ENCODE data around the gene OR12D3. TPM values are rescaled to one million over a fixed set of nuclear protein-coding genes. Genes with fewer than 3 reads are reported as not detected.
"Not testable (repeated sequence)": the region's sequence is repeated elsewhere in the genome, so short reads cannot be mapped to it uniquely, and the experiment has no call there.

OR12D3 gene
- total RNA-seq, 2 experiments from 2014 or later, result not detected

- Mint-ChIP-seq H3K27me3 (peaks cover 20% of the 10 kb centered on the region), H3K9me3 (peaks cover 13% of the 10 kb centered on the region)
- H3K27ac Mint-ChIP-seq; POLR2A ChIA-PET; CTCF ChIA-PET; H3K36me3 Mint-ChIP-seq; intact Hi-C loops (cut with micrococcal nuclease); H3K4me1 Mint-ChIP-seq (ENCODE audit: low read depth); H3K4me3 Mint-ChIP-seq; DNase-seq: not testable (repeated sequence)
Observed at GRCh38 chr6:29349348-29349747, 25.7 kb downstream of the OR12D3 start.

GRCh38 chr6:29345380-29345779, 29.7 kb downstream of the OR12D3 start:
- no peak overlapping the region for H3K4me3 Mint-ChIP-seq
- H3K36me3 Mint-ChIP-seq, result no peaks in the 10 kb centered on the region
- ChIA-PET POLR2A (no interaction called here), CTCF (no interaction called here)
- intact Hi-C loops (cut with micrococcal nuclease), result no loop called here
- peaks cover 11% of the 10 kb centered on the region for H3K27me3 Mint-ChIP-seq
- H3K27ac Mint-ChIP-seq, result no peak overlapping the region
- no peak for DNase-seq
- H3K4me1 Mint-ChIP-seq (ENCODE audit: low read depth), result no peaks in the 10 kb centered on the region
- no peaks in the 10 kb centered on the region for H3K9me3 Mint-ChIP-seq

GRCh38 chr6:29336269-29336668, 38.8 kb downstream of the OR12D3 start:
- no peak for DNase-seq
- intact Hi-C loops (cut with micrococcal nuclease), result no loop called here
- Mint-ChIP-seq H3K27me3 (peaks cover 38% of the 10 kb centered on the region), H3K9me3 (peaks cover 4% of the 10 kb centered on the region), H3K4me3 (no peak overlapping the region), H3K36me3 (no peaks in the 10 kb centered on the region), H3K27ac (no peak overlapping the region), H3K4me1 (ENCODE audit: low read depth) (no peaks in the 10 kb centered on the region)
- POLR2A ChIA-PET, result no interaction called here
- CTCF ChIA-PET, result no interaction called here

GRCh38 chr6:29332676-29333075, 42.4 kb downstream of the OR12D3 start:
- POLR2A ChIA-PET, result no interaction called here
- peaks cover 4% of the 10 kb centered on the region for H3K9me3 Mint-ChIP-seq
- no peaks in the 10 kb centered on the region for H3K4me1 Mint-ChIP-seq (ENCODE audit: low read depth)
- DNase-seq, result no peak
- H3K36me3 Mint-ChIP-seq, result no peaks in the 10 kb centered on the region
- peaks cover 41% of the 10 kb centered on the region for H3K27me3 Mint-ChIP-seq
- intact Hi-C loops (cut with micrococcal nuclease), result no loop called here
- H3K27ac Mint-ChIP-seq, result no peak overlapping the region
- no peak overlapping the region for H3K4me3 Mint-ChIP-seq
- CTCF ChIA-PET, result no interaction called here

GRCh38 chr6:29325777-29326176, 49.3 kb downstream of the OR12D3 start:
- Mint-ChIP-seq H3K36me3 (no peaks in the 10 kb centered on the region), H3K4me3 (no peak overlapping the region), H3K27me3 (peaks cover 35% of the 10 kb centered on the region), H3K4me1 (ENCODE audit: low read depth) (no peaks in the 10 kb centered on the region), H3K27ac (no peak overlapping the region), H3K9me3 (no peaks in the 10 kb centered on the region)
- ChIA-PET POLR2A (no interaction called here), CTCF (no interaction called here)
- DNase-seq, result no peak
- intact Hi-C loops (cut with micrococcal nuclease), result no loop called here

Other genes starting within 250 kb of the OR12D3 start
- gene OR2J2, start 204.4 kb downstream of the OR12D3 start, total RNA-seq, result not detected
- gene OR14J1, start 73.6 kb downstream of the OR12D3 start, total RNA-seq, result not detected
- not detected for gene OR5V1, start 6.4 kb downstream of the OR12D3 start, total RNA-seq
- gene OR12D2, start 20.3 kb upstream of the OR12D3 start, total RNA-seq, result not detected
- not detected for gene OR12D1, start 39.6 kb upstream of the OR12D3 start, total RNA-seq
- gene OR10C1, start 64.0 kb upstream of the OR12D3 start, total RNA-seq, result not detected
- gene OR11A1, start 81.8 kb upstream of the OR12D3 start, total RNA-seq, result not detected
- gene OR2H1, start 81.9 kb upstream of the OR12D3 start, total RNA-seq, result not detected
- gene MAS1L, start 112.7 kb upstream of the OR12D3 start, total RNA-seq, result not detected
- gene UBD, start 184.4 kb upstream of the OR12D3 start, total RNA-seq, result under 1 TPM; 0.59 to 0.70 TPM
- not detected for gene OR2H2, start 209.8 kb upstream of the OR12D3 start, total RNA-seq

Measured in activated CD4-positive, alpha-beta memory T cell treated with anti-CD3 and anti-CD28 coated beads for 36 hours (primary cell).